Endothelial cell (in vitro differentiated cells): ENCODE measurements around the gene DENND2A. TPM values are rescaled to one million over a fixed set of nuclear protein-coding genes. Genes with fewer than 3 reads are reported as not detected.

Experiments used
- DNase-seq: peaks from one replicate; pipeline ENCODE4 v3.0.0; 2021; ENCODE audit warnings: low spot score
- H3K27ac Mint-ChIP-seq: one replicate; pipeline ENCODE4 v1.8.0; 2021; ENCODE audit warnings: mixed read lengths, inconsistent platforms; ENCODE audit not compliant: unreplicated experiment
- H3K27me3 Mint-ChIP-seq: one replicate; pipeline ENCODE4 v1.8.0; 2021; ENCODE audit warnings: mild to moderate bottlenecking, moderate library complexity, mixed read lengths, inconsistent platforms; ENCODE audit not compliant: unreplicated experiment
- H3K36me3 Mint-ChIP-seq: one replicate; pipeline ENCODE4 v1.8.0; 2021; ENCODE audit warnings: mild to moderate bottlenecking, low read depth, mixed read lengths, inconsistent platforms; ENCODE audit not compliant: unreplicated experiment
- H3K4me1 Mint-ChIP-seq: one replicate; pipeline ENCODE4 v1.8.0; 2021; ENCODE audit warnings: mild to moderate bottlenecking, mixed read lengths, inconsistent platforms; ENCODE audit not compliant: unreplicated experiment
- H3K4me3 Mint-ChIP-seq: one replicate; pipeline ENCODE4 v1.8.0; 2021; ENCODE audit warnings: mild to moderate bottlenecking, mixed read lengths, inconsistent platforms; ENCODE audit not compliant: unreplicated experiment
- H3K9me3 Mint-ChIP-seq: one replicate; pipeline ENCODE4 v1.8.0; 2021; ENCODE audit warnings: mixed read lengths, inconsistent platforms; ENCODE audit not compliant: unreplicated experiment
- CTCF ChIP-seq: fragments of 200-600 bp; sonication (generic); IDR thresholded peaks from one replicate; pipeline ENCODE4 v1.5.0; 2021; ENCODE audit warnings: antibody characterized with exemption; ENCODE audit not compliant: unreplicated experiment
- total RNA-seq: library from RNA; stranded (reverse); fragmentation: NEBNext Ultra II Directional; extraction: Animal tissue kit (Norgen Biotek cat#: 25700); gene quantifications from one replicate; pipeline ENCODE4 v1.2.1, GENCODE V29; 2021; ENCODE audit not compliant: unreplicated experiment

DENND2A gene
- total RNA-seq, 1 donor from 2014 or later: 41.0 TPM

- no peak for DNase-seq
- no peaks in the 10 kb centered on the region for H3K4me1 Mint-ChIP-seq
- peaks cover 3% of the 10 kb centered on the region for H3K27me3 Mint-ChIP-seq
- no peaks in the 10 kb centered on the region for H3K9me3 Mint-ChIP-seq
- no peak for TF ChIP-seq CTCF
- H3K36me3 Mint-ChIP-seq: no peaks in the 10 kb centered on the region
- no peak overlapping the region for H3K4me3 Mint-ChIP-seq
- no peak overlapping the region for H3K27ac Mint-ChIP-seq
These were observed 145.7 kb downstream of the DENND2A start for GRCh38 chr7:140494867-140495266.

DNA sequence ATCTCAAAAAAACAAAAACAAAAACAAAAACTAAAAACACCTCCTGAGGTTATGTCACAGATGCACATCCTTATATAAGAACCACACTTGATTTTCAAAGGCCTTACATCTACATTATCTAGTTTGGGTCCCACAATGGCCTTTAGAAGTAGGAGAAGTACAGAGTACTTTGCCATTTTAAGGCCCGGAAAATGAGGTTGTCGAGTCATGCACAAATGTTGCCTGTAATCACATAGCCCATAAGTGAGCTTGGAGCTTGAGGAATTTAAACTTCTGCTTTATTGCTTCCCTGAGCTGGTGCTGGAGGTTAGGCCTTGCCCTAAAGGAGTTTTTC is 151.6 kb downstream of the DENND2A start:
- Mint-ChIP-seq H3K9me3 (no peaks in the 10 kb centered on the region), H3K36me3 (no peaks in the 10 kb centered on the region), H3K27ac (no peak overlapping the region), H3K4me3 (no peak overlapping the region), H3K4me1 (peaks cover 15% of the 10 kb centered on the region), H3K27me3 (no peaks in the 10 kb centered on the region)
- TF ChIP-seq CTCF: no peak
- DNase-seq: no peak

GRCh38 chr7:140485500-140486265 is 154.9 kb downstream of the DENND2A start:
- H3K36me3 Mint-ChIP-seq: no peaks in the 10 kb centered on the region
- no peak for TF ChIP-seq CTCF

DNA sequence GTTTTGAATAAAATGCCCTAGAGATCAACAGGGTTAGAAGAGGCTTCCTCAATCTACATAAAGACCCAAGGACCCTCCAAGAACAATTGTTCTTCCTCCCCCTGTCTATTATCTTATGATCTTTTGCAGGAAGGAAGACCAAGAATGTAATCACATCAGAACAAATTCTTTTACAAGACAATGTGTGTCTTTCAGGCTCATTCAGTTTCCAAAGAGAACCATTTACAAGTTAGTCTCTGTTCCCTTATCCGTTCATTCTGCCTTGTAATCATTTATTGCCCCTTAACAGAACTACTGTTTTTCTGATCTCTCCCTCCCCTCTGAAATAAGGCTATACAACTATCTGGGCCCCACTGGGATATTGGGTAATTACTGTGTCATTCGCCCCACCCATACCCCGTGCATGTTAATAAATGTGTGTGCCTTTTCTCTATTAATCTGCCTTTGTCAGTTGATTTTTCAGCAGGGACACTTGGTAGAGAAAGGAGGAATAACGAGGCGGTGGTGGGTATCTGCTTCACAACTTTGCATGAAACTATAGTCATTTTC is 155.6 kb downstream of the DENND2A start:
- no peak overlapping the region for H3K4me3 Mint-ChIP-seq
- no peak for TF ChIP-seq CTCF
- no peak for DNase-seq
- H3K27me3 Mint-ChIP-seq: peaks cover 1% of the 10 kb centered on the region
- peak overlapping the region; percentile 61 for H3K27ac Mint-ChIP-seq
- H3K4me1 Mint-ChIP-seq: peaks cover 15% of the 10 kb centered on the region
- no peaks in the 10 kb centered on the region for H3K9me3 Mint-ChIP-seq
- no peaks in the 10 kb centered on the region for H3K36me3 Mint-ChIP-seq

More at GRCh38 chr7:140485500-140486265, 154.9 kb downstream of the DENND2A start:
- no peak for DNase-seq
- Mint-ChIP-seq H3K4me3 (no peak overlapping the region), H3K27me3 (peaks cover 1% of the 10 kb centered on the region), H3K9me3 (no peaks in the 10 kb centered on the region), H3K4me1 (peaks cover 15% of the 10 kb centered on the region), H3K27ac (peak overlapping the region; percentile 61)

- no peaks in the 10 kb centered on the region for H3K9me3 Mint-ChIP-seq
- H3K27ac Mint-ChIP-seq: peak overlapping the region; percentile 10
- peaks cover 6% of the 10 kb centered on the region for H3K27me3 Mint-ChIP-seq
- H3K36me3 Mint-ChIP-seq: no peaks in the 10 kb centered on the region
- DNase-seq: no peak
- H3K4me1 Mint-ChIP-seq: peaks cover 17% of the 10 kb centered on the region
- TF ChIP-seq CTCF: no peak
- no peak overlapping the region for H3K4me3 Mint-ChIP-seq
These were observed 156.1 kb downstream of the DENND2A start for GRCh38 chr7:140484479-140484878.
